DOHH2 (cell line): ENCODE results near the gene IFNAR2.
"Not testable (repeated sequence)": the region's sequence is repeated elsewhere in the genome, so short reads cannot be mapped to it uniquely, and the experiment has no call there.

Experiments
- H3F3A ChIP-seq: fragments of 200-600 bp; sonication (generic), shearing (Covaris generic); 2 replicates; pipeline ENCODE4 v1.6.0; 2016; ENCODE audit warnings: antibody characterized with exemption, mild to moderate bottlenecking; ENCODE audit not compliant: control insufficient read depth, insufficient read depth
- H3K27ac ChIP-seq: fragments of 200-600 bp; sonication (generic); 2 replicates; pipeline ENCODE4 v1.5.1; 2014; ENCODE audit warnings: low read depth, mild to moderate bottlenecking, low read length, moderate library complexity
- H3K27me3 ChIP-seq: fragments of 200-600 bp; sonication (generic); 2 replicates; pipeline ENCODE4 v1.6.1; 2014; ENCODE audit warnings: mild to moderate bottlenecking, low read length, mixed read lengths; ENCODE audit not compliant: control insufficient read depth
- H3K36me3 ChIP-seq: fragments of 200-600 bp; sonication (generic); 2 replicates; pipeline ENCODE4 v1.6.1; 2014; ENCODE audit warnings: mild to moderate bottlenecking, low read length, moderate library complexity, mixed read lengths; ENCODE audit not compliant: control insufficient read depth
- H3K4me1 ChIP-seq: fragments of 200-600 bp; sonication (generic); 2 replicates; pipeline ENCODE4 v1.6.1; 2014; ENCODE audit warnings: mild to moderate bottlenecking, low read length, mixed read lengths; ENCODE audit not compliant: control insufficient read depth
- H3K4me2 ChIP-seq: fragments of 200-600 bp; sonication (generic); 2 replicates; pipeline ENCODE4 v1.6.0; 2014; ENCODE audit warnings: mild to moderate bottlenecking, low read length, moderate library complexity
- H3K4me3 ChIP-seq: fragments of 200-600 bp; sonication (generic); 2 replicates; pipeline ENCODE4 v1.5.1; 2014; ENCODE audit warnings: mild to moderate bottlenecking, low read length, mixed read lengths
- H3K79me2 ChIP-seq: fragments of 200-600 bp; sonication (generic); 2 replicates; pipeline ENCODE4 v1.6.1; 2014; ENCODE audit warnings: mild to moderate bottlenecking, low read length, mixed read lengths; ENCODE audit not compliant: control insufficient read depth
- H3K9me2 ChIP-seq: fragments of 200-600 bp; sonication (generic); replicated peaks from 2 replicates; pipeline ENCODE4 v1.6.1; 2014; ENCODE audit warnings: mild to moderate bottlenecking, low read length, mixed read lengths; ENCODE audit not compliant: control insufficient read depth
- H3K9me3 ChIP-seq: fragments of 200-600 bp; sonication (generic); 2 replicates; pipeline ENCODE4 v1.6.1; 2014; ENCODE audit warnings: antibody characterized with exemption, low read length, mixed read lengths; ENCODE audit not compliant: control insufficient read depth, insufficient read depth
- H4K20me1 ChIP-seq: fragments of 200-600 bp; sonication (generic); 2 replicates; pipeline ENCODE4 v1.6.0; 2014; ENCODE audit warnings: low read depth, mild to moderate bottlenecking, antibody characterized with exemption, low read length, moderate library complexity; ENCODE audit not compliant: control insufficient read depth, insufficient read depth
- CTCF ChIP-seq: fragments of 200-600 bp; sonication (generic); IDR thresholded peaks from one replicate; pipeline ENCODE4 v1.5.1; 2014; ENCODE audit warnings: antibody characterized with exemption, mild to moderate bottlenecking, low read depth, low read length; ENCODE audit not compliant: poor library complexity, severe bottlenecking
- EZH2phosphoT487 ChIP-seq: fragments of 200-600 bp; sonication (generic); IDR thresholded peaks from 2 replicates; pipeline ENCODE4 v1.6.1; 2017; ENCODE audit warnings: borderline replicate concordance, mild to moderate bottlenecking, antibody characterized with exemption, low read length, moderate library complexity, mixed read lengths

IFNAR2 gene

GRCh38 chr21:33238146-33238545 is 8.4 kb downstream of the IFNAR2 start:
- peaks cover 94% of the 10 kb centered on the region for H3K79me2 ChIP-seq
- peak overlapping the region; percentile 86 for H3K27ac ChIP-seq
- H3K4me3 ChIP-seq: peak overlapping the region; percentile 63
- H3K4me1 ChIP-seq: peaks cover 81% of the 10 kb centered on the region
- TF ChIP-seq CTCF (no peak), EZH2phosphoT487 (no peak)
- H3K27me3 ChIP-seq: no peaks in the 10 kb centered on the region
- H3K9me3 ChIP-seq: no peaks in the 10 kb centered on the region
- no peaks in the 10 kb centered on the region; the same call in 1 of the 2 replicates for H4K20me1 ChIP-seq
- H3K36me3 ChIP-seq: peaks cover 93% of the 10 kb centered on the region
- peaks cover 9% of the 10 kb centered on the region for H3F3A ChIP-seq
- H3K9me2 ChIP-seq: no peaks in the 10 kb centered on the region
- H3K4me2 ChIP-seq: peak overlapping the region; percentile 73

- H3K27me3 ChIP-seq: no peaks in the 10 kb centered on the region
- peaks cover 93% of the 10 kb centered on the region for H3K36me3 ChIP-seq
- peaks cover 94% of the 10 kb centered on the region for H3K79me2 ChIP-seq
- H4K20me1 ChIP-seq: no peaks in the 10 kb centered on the region; the same call in 1 of the 2 replicates
- peaks cover 9% of the 10 kb centered on the region for H3F3A ChIP-seq
- peak overlapping the region; percentile 73 for H3K4me2 ChIP-seq
- H3K9me2 ChIP-seq: no peaks in the 10 kb centered on the region
- peaks cover 75% of the 10 kb centered on the region for H3K4me1 ChIP-seq
- peak overlapping the region; percentile 63 for H3K4me3 ChIP-seq
- no peaks in the 10 kb centered on the region for H3K9me3 ChIP-seq
- no peak for TF ChIP-seq CTCF
- TF ChIP-seq EZH2phosphoT487: no peak
- H3K27ac ChIP-seq: peak overlapping the region; percentile 86
Observed at GRCh38 chr21:33238565-33239255, 9.0 kb downstream of the IFNAR2 start.

GRCh38 chr21:33239559-33240127 is 9.9 kb downstream of the IFNAR2 start:
- peaks cover 93% of the 10 kb centered on the region for H3K36me3 ChIP-seq

GRCh38 chr21:33240404-33240803 is 10.7 kb downstream of the IFNAR2 start:
- no peak for TF ChIP-seq CTCF
- no peak for TF ChIP-seq EZH2phosphoT487
- Histone ChIP-seq H3K79me2 (peaks cover 85% of the 10 kb centered on the region), H3K4me1 (peaks cover 58% of the 10 kb centered on the region), H3K27ac (no peak overlapping the region), H3K27me3 (no peaks in the 10 kb centered on the region), H4K20me1 (no peaks in the 10 kb centered on the region), H3K9me2 (no peaks in the 10 kb centered on the region), H3K4me2 (no peak overlapping the region), H3K9me3 (no peaks in the 10 kb centered on the region), H3F3A (peaks cover 9% of the 10 kb centered on the region), H3K4me3 (no peak overlapping the region), H3K36me3 (peaks cover 93% of the 10 kb centered on the region)

More at GRCh38 chr21:33239559-33240127, 9.9 kb downstream of the IFNAR2 start:
- H3K27me3 ChIP-seq, H3K9me3 ChIP-seq, H3F3A ChIP-seq, H4K20me1 ChIP-seq, H3K9me2 ChIP-seq: not testable (repeated sequence)
- H3K4me2 ChIP-seq: peak overlapping the region; percentile 73
- H3K4me1 ChIP-seq: peaks cover 66% of the 10 kb centered on the region
- peak overlapping the region; percentile 86 for H3K27ac ChIP-seq
- H3K4me3 ChIP-seq: peak overlapping the region; percentile 63
- H3K79me2 ChIP-seq: peaks cover 91% of the 10 kb centered on the region
